ENCODE measurements around the gene LHCGR. TPM values are rescaled to one million over a fixed set of nuclear protein-coding genes. Genes with fewer than 3 reads are reported as not detected.

Gene LHCGR
- total and polyA plus RNA-seq, 2 experiments from 2014 or later, result 0.45 to 0.66 TPM

DNA sequence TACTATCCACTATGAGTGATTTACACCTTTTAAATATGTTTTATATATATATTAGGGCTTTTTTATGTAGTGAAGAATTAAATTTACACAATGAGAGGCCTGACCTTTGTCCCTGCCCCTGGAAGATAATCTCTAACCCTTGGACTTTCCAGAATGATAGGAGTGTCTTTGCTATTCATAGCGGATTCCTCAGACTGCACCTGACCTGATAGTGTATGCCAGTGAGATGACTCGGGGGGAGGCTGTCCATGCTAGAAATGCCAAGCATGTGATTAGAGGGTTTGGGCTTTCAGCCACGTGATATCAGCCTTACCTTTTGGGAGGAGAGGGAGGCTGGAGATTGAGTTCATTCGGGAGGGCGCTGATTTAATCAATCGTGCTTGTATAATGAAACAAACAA lies 44.1 kb upstream of the LHCGR start (continued):
- TF ChIP-seq, protein P1, sequence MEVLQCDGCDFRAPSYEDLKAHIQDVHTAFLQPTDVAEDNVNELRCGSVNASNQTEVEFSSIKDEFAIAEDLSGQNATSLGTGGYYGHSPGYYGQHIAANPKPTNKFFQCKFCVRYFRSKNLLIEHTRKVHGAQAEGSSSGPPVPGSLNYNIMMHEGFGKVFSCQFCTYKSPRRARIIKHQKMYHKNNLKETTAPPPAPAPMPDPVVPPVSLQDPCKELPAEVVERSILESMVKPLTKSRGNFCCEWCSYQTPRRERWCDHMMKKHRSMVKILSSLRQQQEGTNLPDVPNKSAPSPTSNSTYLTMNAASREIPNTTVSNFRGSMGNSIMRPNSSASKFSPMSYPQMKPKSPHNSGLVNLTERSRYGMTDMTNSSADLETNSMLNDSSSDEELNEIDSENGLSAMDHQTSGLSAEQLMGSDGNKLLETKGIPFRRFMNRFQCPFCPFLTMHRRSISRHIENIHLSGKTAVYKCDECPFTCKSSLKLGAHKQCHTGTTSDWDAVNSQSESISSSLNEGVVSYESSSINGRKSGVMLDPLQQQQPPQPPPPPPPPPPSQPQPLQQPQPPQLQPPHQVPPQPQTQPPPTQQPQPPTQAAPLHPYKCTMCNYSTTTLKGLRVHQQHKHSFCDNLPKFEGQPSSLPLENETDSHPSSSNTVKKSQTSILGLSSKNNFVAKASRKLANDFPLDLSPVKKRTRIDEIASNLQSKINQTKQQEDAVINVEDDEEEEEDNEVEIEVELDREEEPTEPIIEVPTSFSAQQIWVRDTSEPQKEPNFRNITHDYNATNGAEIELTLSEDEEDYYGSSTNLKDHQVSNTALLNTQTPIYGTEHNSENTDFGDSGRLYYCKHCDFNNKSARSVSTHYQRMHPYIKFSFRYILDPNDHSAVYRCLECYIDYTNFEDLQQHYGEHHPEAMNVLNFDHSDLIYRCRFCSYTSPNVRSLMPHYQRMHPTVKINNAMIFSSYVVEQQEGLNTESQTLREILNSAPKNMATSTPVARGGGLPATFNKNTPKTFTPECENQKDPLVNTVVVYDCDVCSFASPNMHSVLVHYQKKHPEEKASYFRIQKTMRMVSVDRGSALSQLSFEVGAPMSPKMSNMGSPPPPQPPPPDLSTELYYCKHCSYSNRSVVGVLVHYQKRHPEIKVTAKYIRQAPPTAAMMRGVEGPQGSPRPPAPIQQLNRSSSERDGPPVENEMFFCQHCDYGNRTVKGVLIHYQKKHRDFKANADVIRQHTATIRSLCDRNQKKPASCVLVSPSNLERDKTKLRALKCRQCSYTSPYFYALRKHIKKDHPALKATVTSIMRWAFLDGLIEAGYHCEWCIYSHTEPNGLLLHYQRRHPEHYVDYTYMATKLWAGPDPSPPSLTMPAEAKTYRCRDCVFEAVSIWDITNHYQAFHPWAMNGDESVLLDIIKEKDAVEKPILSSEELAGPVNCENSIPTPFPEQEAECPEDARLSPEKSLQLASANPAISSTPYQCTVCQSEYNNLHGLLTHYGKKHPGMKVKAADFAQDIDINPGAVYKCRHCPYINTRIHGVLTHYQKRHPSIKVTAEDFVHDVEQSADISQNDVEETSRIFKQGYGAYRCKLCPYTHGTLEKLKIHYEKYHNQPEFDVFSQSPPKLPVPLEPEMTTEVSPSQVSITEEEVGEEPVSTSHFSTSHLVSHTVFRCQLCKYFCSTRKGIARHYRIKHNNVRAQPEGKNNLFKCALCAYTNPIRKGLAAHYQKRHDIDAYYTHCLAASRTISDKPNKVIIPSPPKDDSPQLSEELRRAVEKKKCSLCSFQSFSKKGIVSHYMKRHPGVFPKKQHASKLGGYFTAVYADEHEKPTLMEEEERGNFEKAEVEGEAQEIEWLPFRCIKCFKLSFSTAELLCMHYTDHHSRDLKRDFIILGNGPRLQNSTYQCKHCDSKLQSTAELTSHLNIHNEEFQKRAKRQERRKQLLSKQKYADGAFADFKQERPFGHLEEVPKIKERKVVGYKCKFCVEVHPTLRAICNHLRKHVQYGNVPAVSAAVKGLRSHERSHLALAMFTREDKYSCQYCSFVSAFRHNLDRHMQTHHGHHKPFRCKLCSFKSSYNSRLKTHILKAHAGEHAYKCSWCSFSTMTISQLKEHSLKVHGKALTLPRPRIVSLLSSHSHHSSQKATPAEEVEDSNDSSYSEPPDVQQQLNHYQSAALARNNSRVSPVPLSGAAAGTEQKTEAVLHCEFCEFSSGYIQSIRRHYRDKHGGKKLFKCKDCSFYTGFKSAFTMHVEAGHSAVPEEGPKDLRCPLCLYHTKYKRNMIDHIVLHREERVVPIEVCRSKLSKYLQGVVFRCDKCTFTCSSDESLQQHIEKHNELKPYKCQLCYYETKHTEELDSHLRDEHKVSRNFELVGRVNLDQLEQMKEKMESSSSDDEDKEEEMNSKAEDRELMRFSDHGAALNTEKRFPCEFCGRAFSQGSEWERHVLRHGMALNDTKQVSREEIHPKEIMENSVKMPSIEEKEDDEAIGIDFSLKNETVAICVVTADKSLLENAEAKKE (CRISPR knock-in tag; IDR thresholded peaks at IDR 0.05), result no peak
- TF ChIP-seq ZNF114 (CRISPR knock-in tag; IDR thresholded peaks at IDR 0.05), result no peak
- TF ChIP-seq STAT1 (IDR thresholded peaks at IDR 0.05; ENCODE audit: unreplicated experiment), result no peak

DNA sequence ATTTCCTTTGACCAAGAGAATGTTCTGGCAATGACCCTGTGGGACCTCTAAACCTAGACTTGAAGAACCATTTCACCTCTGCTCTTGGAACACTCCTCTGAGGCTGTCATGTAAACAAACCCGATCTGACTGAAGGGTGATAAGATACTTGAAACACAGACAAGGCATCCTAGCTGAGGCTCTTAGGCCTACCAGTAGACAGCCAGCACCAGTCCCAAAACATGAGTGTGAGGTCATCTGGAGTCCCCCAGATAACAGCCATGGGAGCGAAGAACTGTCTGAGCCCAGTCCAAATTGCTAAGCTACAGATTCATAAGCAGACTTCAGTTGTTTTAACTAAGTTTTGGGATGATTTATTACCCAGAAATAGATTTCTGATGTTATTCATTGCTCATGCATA lies 39.5 kb upstream of the LHCGR start:
- no peaks in the 10 kb centered on the region for H3F3A ChIP-seq (replicated peaks; ENCODE audit: low read depth)
- H3K27me3 ChIP-seq (ENCODE audit: insufficient read depth), result no peaks in the 10 kb centered on the region
- H3K4me2 ChIP-seq, result no peak overlapping the region
- DNase-seq (ENCODE audit: low spot score) (no peak), ATAC-seq (no peak)
- no peaks in the 10 kb centered on the region for H3K36me3 ChIP-seq (ENCODE audit: insufficient read depth)
- no peak overlapping the region for H3K27ac ChIP-seq (ENCODE audit: low read depth)
- no peaks in the 10 kb centered on the region for H3K27me3 Mint-ChIP-seq (ENCODE audit: insufficient read depth, low read depth, poor library complexity)
- peaks cover 30% of the 10 kb centered on the region for H3K4me1 Mint-ChIP-seq
- no peaks in the 10 kb centered on the region for H3K79me2 ChIP-seq (replicated peaks; ENCODE audit: insufficient read depth)
- no peaks in the 10 kb centered on the region for H4K20me1 ChIP-seq (replicated peaks; ENCODE audit: insufficient read depth)
- no peak overlapping the region for H3K4me3 ChIP-seq
- H3K4me3 Mint-ChIP-seq, result no peak overlapping the region
- no peak overlapping the region for H2AFZ ChIP-seq
- H3K27ac Mint-ChIP-seq, result no peak overlapping the region
- 0 out of 2 replicates have a peak, but pooled peaks cover 4% of the 10 kb centered on the region for H3K9me2 ChIP-seq (ENCODE audit: insufficient read depth)
- peaks cover 23% of the 10 kb centered on the region for H3K4me1 ChIP-seq (ENCODE audit: insufficient read depth)
- H3K36me3 Mint-ChIP-seq (ENCODE audit: low read depth), result no peaks in the 10 kb centered on the region
- no peaks in the 10 kb centered on the region for H3K9me3 Mint-ChIP-seq
- TF ChIP-seq, protein P2, sequence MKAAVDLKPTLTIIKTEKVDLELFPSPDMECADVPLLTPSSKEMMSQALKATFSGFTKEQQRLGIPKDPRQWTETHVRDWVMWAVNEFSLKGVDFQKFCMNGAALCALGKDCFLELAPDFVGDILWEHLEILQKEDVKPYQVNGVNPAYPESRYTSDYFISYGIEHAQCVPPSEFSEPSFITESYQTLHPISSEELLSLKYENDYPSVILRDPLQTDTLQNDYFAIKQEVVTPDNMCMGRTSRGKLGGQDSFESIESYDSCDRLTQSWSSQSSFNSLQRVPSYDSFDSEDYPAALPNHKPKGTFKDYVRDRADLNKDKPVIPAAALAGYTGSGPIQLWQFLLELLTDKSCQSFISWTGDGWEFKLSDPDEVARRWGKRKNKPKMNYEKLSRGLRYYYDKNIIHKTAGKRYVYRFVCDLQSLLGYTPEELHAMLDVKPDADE (IDR thresholded peaks at IDR 0.05), result no peak
- TF ChIP-seq, protein P3, sequence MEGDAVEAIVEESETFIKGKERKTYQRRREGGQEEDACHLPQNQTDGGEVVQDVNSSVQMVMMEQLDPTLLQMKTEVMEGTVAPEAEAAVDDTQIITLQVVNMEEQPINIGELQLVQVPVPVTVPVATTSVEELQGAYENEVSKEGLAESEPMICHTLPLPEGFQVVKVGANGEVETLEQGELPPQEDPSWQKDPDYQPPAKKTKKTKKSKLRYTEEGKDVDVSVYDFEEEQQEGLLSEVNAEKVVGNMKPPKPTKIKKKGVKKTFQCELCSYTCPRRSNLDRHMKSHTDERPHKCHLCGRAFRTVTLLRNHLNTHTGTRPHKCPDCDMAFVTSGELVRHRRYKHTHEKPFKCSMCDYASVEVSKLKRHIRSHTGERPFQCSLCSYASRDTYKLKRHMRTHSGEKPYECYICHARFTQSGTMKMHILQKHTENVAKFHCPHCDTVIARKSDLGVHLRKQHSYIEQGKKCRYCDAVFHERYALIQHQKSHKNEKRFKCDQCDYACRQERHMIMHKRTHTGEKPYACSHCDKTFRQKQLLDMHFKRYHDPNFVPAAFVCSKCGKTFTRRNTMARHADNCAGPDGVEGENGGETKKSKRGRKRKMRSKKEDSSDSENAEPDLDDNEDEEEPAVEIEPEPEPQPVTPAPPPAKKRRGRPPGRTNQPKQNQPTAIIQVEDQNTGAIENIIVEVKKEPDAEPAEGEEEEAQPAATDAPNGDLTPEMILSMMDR (conservative IDR thresholded peaks at IDR 0.05; ENCODE audit: low read depth in 2 of 2), result no peak
- TF ChIP-seq CREB1 (CRISPR knock-in tag; IDR thresholded peaks at IDR 0.05; ENCODE audit: low read depth) (no peak), POLR2AphosphoS5 (IDR thresholded peaks at IDR 0.05; ENCODE audit: low read depth) (no peak)
- TF ChIP-seq, protein P1 (CRISPR knock-in tag; IDR thresholded peaks at IDR 0.05), result no peak

Measured in GM23338 (cell line).